IPS-20b (cell line): Measurements from ENCODE around the gene TUBA4A.

ENCODE experiments used
- H3K27ac ChIP-seq: one replicate; pipeline ENCODE4 v1.5.1; 2013; ENCODE audit warnings: low read length
- H3K27me3 ChIP-seq: 2 replicates; pipeline ENCODE4 v1.6.1; 2013; ENCODE audit warnings: mild to moderate bottlenecking, low read length, inconsistent platforms; ENCODE audit not compliant: insufficient read depth
- H3K36me3 ChIP-seq: 2 replicates; pipeline ENCODE4 v1.6.1; 2013; ENCODE audit warnings: low read depth, mild to moderate bottlenecking, inconsistent platforms, low read length, moderate library complexity; ENCODE audit not compliant: insufficient read depth
- H3K4me1 ChIP-seq: 2 replicates; pipeline ENCODE4 v1.6.1; 2013; ENCODE audit warnings: mild to moderate bottlenecking, control low read depth, inconsistent platforms, low read length, moderate library complexity; ENCODE audit not compliant: insufficient read depth
- H3K4me3 ChIP-seq: 2 replicates; pipeline ENCODE4 v1.5.1; 2013; ENCODE audit warnings: mild to moderate bottlenecking, low read length, inconsistent platforms
- H3K9ac ChIP-seq: 2 replicates; pipeline ENCODE4 v1.6.1; 2013; ENCODE audit warnings: low read depth, mild to moderate bottlenecking, inconsistent platforms, low read length, moderate library complexity
- H3K9me3 ChIP-seq: 2 replicates; pipeline ENCODE4 v1.6.1; 2013; ENCODE audit warnings: mild to moderate bottlenecking, low read depth, low read length, inconsistent platforms; ENCODE audit not compliant: insufficient read depth

TUBA4A gene

DNA sequence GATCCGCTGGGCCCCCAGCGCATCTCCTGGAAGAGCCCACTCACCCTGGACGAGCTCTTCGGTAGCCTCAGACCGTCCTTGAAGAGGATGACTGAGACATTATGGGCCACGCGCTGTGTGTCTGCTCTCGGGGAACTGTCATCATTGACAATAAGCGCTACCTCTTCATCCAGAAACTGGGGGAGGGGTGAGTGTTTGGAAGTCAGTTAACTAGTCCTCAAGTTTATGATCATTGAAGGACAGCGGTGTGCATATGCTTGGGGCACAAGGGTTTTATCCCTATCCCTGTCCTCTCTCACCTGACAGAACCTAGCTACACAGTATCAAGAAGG, 7.9 kb downstream of the TUBA4A start:
- H3K36me3 ChIP-seq, result peaks cover 30% of the 10 kb centered on the region
- peak overlapping the region; percentile 69 for H3K27ac ChIP-seq
- H3K4me3 ChIP-seq, result peak overlapping the region; percentile 97
- no peaks in the 10 kb centered on the region for H3K9me3 ChIP-seq
- peaks cover 11% of the 10 kb centered on the region for H3K4me1 ChIP-seq
- H3K9ac ChIP-seq, result peak overlapping the region; percentile 98
- no peaks in the 10 kb centered on the region for H3K27me3 ChIP-seq

DNA sequence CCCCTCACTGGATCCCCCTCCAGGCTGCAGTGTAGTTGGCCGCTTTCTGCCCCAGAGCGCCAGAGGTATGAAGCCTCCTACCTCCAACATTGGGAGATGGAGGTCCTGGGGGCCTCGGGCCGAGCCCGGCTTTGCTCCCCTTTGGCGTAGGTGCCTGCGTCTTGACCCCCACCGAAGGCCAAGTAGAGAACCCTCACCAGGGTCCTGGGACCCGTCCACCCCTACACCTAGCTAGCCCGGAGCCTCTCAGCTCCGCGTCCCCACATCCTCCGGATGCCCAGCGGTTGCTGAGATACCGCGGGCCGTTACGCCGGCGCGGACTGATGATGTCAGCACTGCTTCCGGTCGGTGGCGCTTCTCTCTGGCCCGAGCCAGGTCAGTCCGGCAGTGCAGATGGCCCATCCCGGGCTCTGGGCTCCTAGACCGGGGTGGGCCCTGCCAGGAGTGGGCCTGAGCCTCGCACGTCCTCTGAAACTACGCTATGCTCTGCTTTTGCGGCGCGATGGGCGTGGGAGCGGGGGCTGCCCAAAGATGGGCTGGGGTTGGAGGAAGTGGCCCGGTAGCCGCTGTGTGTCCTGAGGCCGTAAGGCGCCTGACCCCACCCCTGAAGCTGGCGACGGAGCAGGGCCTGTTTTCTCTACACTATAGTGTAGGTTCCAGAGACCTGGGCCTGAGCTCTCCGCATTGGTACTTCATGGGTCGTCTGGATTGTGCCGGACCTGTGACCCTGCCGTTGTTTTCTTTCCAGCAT, 8.4 kb downstream of the TUBA4A start, which contains the start of the genes GLB1L and STK16:
Gene GLB1L, minus strand, starts transcription at position 297 of the 751 bp plus-strand sequence. CDS start 1,871 bp downstream, outside the sequence.
Gene STK16, plus strand, starts transcription at position 332 of the 751 bp plus-strand sequence. CDS start 521 bp downstream, outside the sequence.
- Histone ChIP-seq H3K27ac (peak within 1 kb of the TSS; percentile 69), H3K4me1 (peaks cover 11% of the 10 kb centered on the region), H3K27me3 (no peaks in the 10 kb centered on the region), H3K4me3 (peak within 1 kb of the TSS; percentile 97), H3K9ac (peak within 1 kb of the TSS; percentile 98), H3K36me3 (peaks cover 25% of the 10 kb centered on the region), H3K9me3 (no peaks in the 10 kb centered on the region)

DNA sequence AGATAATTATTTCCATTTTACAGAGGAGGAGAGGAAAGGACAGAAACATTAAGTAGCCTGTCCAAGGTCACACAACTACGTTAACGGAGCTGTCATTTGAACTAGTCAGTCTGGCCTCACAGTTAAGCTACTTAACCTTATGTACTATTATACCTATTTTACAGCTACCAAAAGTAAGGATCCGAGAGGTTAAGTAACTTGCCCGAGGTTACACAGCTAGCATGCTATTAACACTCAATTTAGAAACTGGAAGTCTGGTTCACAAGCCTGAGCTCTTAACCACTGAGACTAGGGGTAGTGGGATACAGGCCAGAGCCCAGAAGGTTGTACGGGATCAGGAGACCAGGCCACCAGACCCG, 8.9 kb downstream of the TUBA4A start:
- Histone ChIP-seq H3K9me3 (no peaks in the 10 kb centered on the region), H3K36me3 (peaks cover 20% of the 10 kb centered on the region), H3K27ac (peak overlapping the region; percentile 69), H3K4me3 (peak overlapping the region; percentile 97), H3K9ac (peak overlapping the region; percentile 98; the same call in 1 of the 2 replicates), H3K4me1 (peaks cover 11% of the 10 kb centered on the region), H3K27me3 (no peaks in the 10 kb centered on the region)

DNA sequence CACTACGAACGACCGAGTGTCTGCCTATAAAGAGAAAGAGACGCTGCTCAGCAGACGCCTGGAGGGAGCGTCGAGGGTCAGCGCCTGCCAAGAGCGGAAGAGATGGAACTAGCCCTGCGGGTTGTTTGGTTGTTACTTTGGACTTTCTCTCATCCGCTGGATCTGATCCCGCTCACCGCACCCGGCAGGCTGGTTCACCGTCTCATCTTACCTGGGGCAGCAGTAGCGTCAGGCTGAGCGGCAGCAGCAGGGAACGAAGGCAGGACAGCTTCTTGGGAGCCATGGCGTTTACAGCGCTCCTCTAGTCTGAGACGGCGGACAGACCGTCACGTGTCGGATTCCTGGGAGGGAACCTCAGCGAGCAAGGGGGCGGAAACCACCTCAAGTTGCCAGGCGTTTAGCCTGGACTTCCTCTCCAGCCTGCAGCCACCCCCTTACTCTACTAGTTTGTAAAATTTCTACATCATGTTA, 10.4 kb downstream of the TUBA4A start:
- peaks cover 13% of the 10 kb centered on the region for H3K36me3 ChIP-seq
- H3K4me1 ChIP-seq, result peaks cover 4% of the 10 kb centered on the region; the same call in 1 of the 2 replicates
- H3K27me3 ChIP-seq, result no peaks in the 10 kb centered on the region
- no peak overlapping the region for H3K27ac ChIP-seq
- H3K9ac ChIP-seq, result no peak overlapping the region
- no peaks in the 10 kb centered on the region for H3K9me3 ChIP-seq
- H3K4me3 ChIP-seq, result no peak overlapping the region

DNA sequence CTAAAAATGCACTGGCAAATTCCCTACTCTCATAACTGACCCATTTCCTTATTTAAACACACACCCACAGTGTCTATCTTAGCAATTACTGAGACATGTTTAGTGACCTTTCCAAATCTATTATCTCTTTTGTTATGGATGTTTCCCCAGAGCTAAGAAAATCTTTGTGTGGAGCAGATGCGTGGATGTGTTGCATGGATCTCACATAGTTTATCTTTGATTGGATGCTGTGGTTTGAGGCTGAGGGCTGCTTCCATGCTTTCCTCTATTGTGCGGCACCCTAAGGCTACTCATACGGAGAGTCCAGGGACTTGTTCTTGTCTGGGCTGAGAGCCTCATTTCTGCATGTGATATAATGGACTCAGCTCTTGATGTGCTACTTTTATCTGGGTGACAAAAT, 19.4 kb downstream of the TUBA4A start:
- H3K9ac ChIP-seq, result no peak overlapping the region
- peaks cover 68% of the 10 kb centered on the region for H3K36me3 ChIP-seq
- H3K27ac ChIP-seq, result no peak overlapping the region
- no peaks in the 10 kb centered on the region for H3K27me3 ChIP-seq
- no peaks in the 10 kb centered on the region for H3K9me3 ChIP-seq
- H3K4me3 ChIP-seq, result no peak overlapping the region
- H3K4me1 ChIP-seq, result no peaks in the 10 kb centered on the region

DNA sequence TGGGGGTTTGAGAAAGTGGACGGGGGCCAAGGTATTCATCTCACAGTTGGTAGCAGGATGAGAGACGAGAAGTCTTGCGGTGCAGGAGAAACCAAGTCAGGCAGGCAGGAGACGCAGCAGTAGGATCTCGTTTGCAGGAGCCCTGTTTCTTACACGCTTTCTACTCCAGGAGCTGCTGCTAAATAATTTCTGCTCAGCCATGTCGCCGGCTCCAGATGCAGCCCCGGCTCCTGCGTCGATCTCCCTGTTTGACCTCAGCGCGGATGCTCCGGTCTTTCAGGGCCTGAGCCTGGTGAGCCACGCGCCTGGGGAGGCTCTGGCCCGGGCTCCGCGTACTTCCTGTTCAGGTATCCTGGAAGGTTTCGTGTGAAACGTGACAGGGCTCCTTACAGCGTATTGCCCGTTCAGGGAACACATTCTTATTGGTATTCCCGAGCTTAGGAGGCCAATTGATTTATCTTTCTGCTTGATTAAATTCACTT, 23.6 kb downstream of the TUBA4A start:
- no peaks in the 10 kb centered on the region for H3K9me3 ChIP-seq
- no peaks in the 10 kb centered on the region for H3K27me3 ChIP-seq
- peak overlapping the region; percentile 74 for H3K27ac ChIP-seq
- H3K4me1 ChIP-seq, result peaks cover 6% of the 10 kb centered on the region; the same call in 1 of the 2 replicates
- peak overlapping the region; percentile 97 for H3K4me3 ChIP-seq
- H3K36me3 ChIP-seq, result peaks cover 44% of the 10 kb centered on the region
- H3K9ac ChIP-seq, result peak overlapping the region; percentile 91

DNA sequence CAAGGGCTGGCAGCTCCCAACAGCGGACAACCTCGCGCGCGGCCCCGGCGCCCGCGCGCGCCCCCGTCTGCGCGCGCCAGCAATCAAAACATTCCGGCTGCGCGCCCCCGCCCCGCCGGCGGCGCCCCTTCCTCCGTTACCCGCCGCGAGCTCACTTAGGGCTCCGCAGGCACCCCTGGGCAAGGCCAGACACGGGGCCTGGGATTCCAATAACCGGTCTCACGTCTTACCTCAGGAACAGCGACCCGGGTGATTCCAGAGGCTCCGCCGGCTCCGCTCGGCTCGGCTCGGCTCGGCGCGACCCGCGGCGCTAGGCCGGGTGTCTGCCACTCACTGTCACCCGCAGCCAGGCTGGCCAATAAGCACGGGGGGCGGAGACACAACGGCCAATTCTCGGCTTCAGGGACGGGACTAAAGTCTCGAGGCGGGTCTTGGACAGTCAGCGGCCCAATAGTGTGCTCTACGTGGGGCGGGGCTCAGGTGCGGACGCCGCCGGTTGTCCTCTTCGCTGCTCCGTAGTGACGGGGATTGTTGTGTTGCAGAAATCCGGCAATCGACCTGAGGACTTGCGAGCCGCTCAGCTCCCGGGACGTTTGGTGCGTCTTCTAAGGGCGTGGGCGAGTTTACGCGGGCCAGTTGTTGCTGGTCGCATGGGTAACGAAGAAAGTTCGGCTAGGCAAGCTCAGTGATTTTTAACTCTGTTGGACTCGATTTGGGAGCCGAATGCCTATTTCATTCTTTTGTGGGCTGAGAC, 24.2 kb downstream of the TUBA4A start, which contains the start of the genes ANKZF1 and ATG9A:
Gene ANKZF1, plus strand, starts transcription at position 502 of the 754 bp plus-strand sequence. CDS start 452 bp downstream, outside the sequence.
Gene ATG9A, minus strand, starts transcription at position 332 of the 754 bp plus-strand sequence. CDS start 1,612 bp downstream, outside the sequence.
- Histone ChIP-seq H3K36me3 (peaks cover 44% of the 10 kb centered on the region), H3K27me3 (no peaks in the 10 kb centered on the region), H3K9ac (peak within 1 kb of the TSS; percentile 91), H3K4me1 (peaks cover 6% of the 10 kb centered on the region; the same call in 1 of the 2 replicates), H3K9me3 (no peaks in the 10 kb centered on the region), H3K4me3 (peak within 1 kb of the TSS; percentile 97), H3K27ac (peak within 1 kb of the TSS; percentile 74)

DNA sequence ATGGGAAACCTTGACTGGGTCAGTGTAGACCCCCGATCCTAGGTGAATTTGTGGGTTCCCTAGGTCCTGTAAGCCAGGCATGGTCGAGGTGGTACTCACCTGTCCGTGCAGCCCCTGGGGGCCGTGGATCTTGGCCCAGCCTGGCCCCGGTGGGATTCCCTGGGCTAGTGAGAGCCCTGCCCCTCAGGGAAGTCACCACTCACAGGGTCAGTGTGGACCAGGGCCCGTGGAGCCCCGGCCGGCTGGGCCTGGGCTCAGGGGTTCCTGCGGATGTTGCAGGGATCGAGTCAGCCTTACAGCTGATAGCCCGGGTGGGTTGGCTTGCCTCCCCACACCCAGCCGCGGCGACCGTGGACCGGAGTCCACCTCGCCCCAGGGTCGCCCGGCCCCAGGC, 24.8 kb downstream of the TUBA4A start:
- no peaks in the 10 kb centered on the region for H3K27me3 ChIP-seq
- peaks cover 6% of the 10 kb centered on the region; the same call in 1 of the 2 replicates for H3K4me1 ChIP-seq
- H3K27ac ChIP-seq, result no peak overlapping the region
- H3K9me3 ChIP-seq, result no peaks in the 10 kb centered on the region
- H3K36me3 ChIP-seq, result peaks cover 44% of the 10 kb centered on the region
- peak overlapping the region; percentile 90 for H3K9ac ChIP-seq
- H3K4me3 ChIP-seq, result peak overlapping the region; percentile 97

DNA sequence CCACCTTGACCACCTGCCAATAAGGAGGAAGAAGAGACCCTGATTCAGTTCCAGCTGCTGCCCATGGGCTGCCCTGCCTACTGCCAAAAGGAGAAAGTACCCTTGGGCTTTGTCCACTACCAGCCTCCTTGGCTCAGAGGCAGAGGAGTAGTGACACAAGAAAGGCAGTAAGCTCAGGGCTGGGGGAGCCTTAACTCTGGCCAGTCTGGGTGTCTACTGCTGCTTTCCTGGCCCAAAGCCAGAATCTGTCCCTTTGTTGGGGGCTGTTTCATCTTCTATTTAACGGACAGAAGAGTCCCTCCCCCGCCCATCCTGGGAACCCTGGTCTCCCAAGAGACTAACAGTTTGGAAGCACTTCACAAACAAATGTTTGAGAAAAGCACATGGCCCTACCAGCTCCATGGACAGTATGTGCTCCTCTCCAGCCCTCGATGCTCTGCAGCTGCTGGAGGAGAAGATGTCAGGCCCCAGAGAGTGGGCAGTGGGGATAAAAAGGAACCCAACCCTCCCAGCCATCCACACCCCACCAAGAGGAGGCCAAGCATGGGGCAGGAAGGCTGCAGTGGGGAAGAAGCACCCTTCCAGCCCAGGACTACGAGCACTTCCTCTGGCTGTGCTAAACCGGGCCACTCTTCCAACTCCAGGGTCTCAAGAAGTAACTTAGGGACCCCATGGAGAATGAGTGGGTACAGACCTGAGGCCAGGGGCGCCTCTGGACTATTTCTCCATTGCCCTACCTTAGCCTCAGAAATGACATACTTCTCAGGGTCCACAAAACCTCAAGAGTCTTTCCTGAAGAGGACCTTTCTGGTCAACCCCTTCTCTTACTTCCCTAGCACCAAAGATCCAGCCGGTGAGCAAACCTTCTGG, 25.4 kb downstream of the TUBA4A start:
- Histone ChIP-seq H3K27ac (no peak overlapping the region), H3K27me3 (no peaks in the 10 kb centered on the region), H3K9ac (peak overlapping the region; percentile 90), H3K36me3 (peaks cover 44% of the 10 kb centered on the region), H3K9me3 (no peaks in the 10 kb centered on the region), H3K4me1 (peaks cover 6% of the 10 kb centered on the region; the same call in 1 of the 2 replicates), H3K4me3 (peak overlapping the region; percentile 97)

DNA sequence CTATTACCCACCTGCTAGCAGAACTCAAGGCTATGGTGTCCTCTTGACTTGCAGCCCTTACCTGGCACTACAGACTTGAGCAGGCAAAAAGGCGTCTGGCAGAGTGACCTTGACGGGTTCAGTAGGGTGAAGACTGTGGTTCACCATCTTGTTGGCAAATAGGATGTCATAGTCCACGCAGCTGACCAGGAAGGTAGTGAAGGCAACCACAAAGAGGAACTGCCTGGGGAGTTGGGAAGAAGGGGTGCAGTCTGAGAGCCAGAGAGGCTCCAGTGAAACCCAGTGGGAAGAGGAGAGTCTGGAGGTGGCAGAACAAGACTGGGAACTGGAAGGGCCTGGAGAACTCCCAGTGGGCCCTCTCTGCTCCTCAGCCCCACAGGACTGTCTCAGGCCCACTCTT, 28.4 kb downstream of the TUBA4A start:
- Histone ChIP-seq H3K9me3 (no peaks in the 10 kb centered on the region), H3K9ac (no peak overlapping the region), H3K36me3 (peaks cover 46% of the 10 kb centered on the region), H3K27ac (no peak overlapping the region), H3K4me3 (no peak overlapping the region), H3K4me1 (peaks cover 6% of the 10 kb centered on the region; the same call in 1 of the 2 replicates), H3K27me3 (no peaks in the 10 kb centered on the region)
